Cardiac fibroblast (primary cell): ENCODE measurements around the gene GGCT.
"Not testable (repeated sequence)": the region's sequence is repeated elsewhere in the genome, so short reads cannot be mapped to it uniquely, and the experiment has no call there.

Experiments used
- DNase-seq, 2 donors: peaks; one replicate each; pipeline versions ENCODE4 v3.0.0 to v3.0.0-alpha.2; 2010; ENCODE audit warnings: low read depth in 2 of 2
- H3K4me3 ChIP-seq, 2 donors: replicated peaks in 1 of 2; 1 replicate in 1 of 2; 2 replicates in 1 of 2; pipeline ENCODE4 v1.5.1; 2011; ENCODE audit warnings: low read depth in 2 of 2, low read length in 2 of 2, mild to moderate bottlenecking in 2 of 2, moderate library complexity in 1 of 2
- CTCF ChIP-seq: IDR thresholded peaks from one replicate; pipeline ENCODE4 v1.5.1; 2011; ENCODE audit warnings: low read depth, mild to moderate bottlenecking, low read length, inconsistent platforms

The GGCT gene

GRCh38 chr7:30528779-30529178 lies 24.1 kb upstream of the GGCT start:
- H3K4me3 ChIP-seq: no peak overlapping the region
- TF ChIP-seq CTCF: no peak
- DNase-seq: no peak

- H3K4me3 ChIP-seq, DNase-seq: not testable (repeated sequence)
These were observed 22.7 kb upstream of the GGCT start for GRCh38 chr7:30527297-30527696.

GRCh38 chr7:30526163-30526562 lies 21.5 kb upstream of the GGCT start:
- no peak overlapping the region for H3K4me3 ChIP-seq
- DNase-seq: no peak
- TF ChIP-seq CTCF: no peak

GRCh38 chr7:30525429-30525828 lies 20.8 kb upstream of the GGCT start:
- no peak for DNase-seq
- no peak overlapping the region for H3K4me3 ChIP-seq
- no peak for TF ChIP-seq CTCF

GRCh38 chr7:30524545-30524944 lies 19.9 kb upstream of the GGCT start:
- DNase-seq: no peak
- H3K4me3 ChIP-seq: no peak overlapping the region
- TF ChIP-seq CTCF: no peak

GRCh38 chr7:30523466-30523865 lies 18.8 kb upstream of the GGCT start:
- no peak for TF ChIP-seq CTCF
- DNase-seq: no peak
- H3K4me3 ChIP-seq: no peak overlapping the region

GRCh38 chr7:30522159-30522558 lies 17.5 kb upstream of the GGCT start:
- TF ChIP-seq CTCF: no peak
- H3K4me3 ChIP-seq: no peak overlapping the region
- DNase-seq: no peak
